OCI-M1 (cell line): ENCODE results near the gene UGT1A10.

Experiments used
- DNase-seq: peaks from one replicate; lab custom pipeline; 2025; lab: John Stamatoyannopoulos, UW

UGT1A10 gene

DNA sequence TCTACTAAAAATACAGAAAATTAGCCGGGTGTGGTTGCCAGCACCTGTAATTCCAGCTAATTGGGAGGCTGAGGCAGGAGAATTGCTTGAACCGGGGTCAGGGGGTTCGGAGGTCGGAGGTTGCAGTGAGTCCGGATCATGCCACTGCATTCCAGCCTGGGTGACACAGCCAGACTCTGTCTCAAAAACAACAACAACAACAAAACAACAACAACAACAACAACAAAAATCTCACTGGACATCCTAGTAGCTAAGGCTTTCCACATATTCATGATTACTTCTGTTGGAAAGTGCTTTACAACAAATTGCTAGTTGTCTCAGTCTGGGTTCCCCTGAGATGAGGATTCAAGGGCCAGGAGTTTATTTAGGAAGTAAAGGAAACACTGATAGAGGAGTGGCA is 137.6 kb downstream of the UGT1A10 start:
- no peak for DNase-seq

DNA sequence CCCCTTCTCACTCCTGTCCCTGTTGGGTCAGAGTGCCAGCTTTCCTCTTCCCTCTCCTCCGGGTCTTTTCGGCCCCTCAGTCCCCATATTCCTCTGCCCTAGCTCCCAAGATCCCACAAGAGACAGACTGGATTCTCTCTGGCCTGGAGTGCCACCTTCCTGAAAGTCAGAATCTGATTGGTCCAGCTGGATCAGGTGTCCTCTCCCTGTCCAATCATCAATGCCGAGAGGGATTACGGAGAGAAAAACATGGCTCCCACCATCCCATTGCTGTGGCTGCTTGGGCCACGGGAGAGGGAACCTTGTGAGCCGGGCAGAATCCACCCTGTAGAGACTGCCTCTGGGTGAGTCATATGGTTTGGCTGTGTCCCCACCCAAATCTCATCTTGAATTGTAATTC is 139.2 kb downstream of the UGT1A10 start:
- DNase-seq, result no peak

DNA sequence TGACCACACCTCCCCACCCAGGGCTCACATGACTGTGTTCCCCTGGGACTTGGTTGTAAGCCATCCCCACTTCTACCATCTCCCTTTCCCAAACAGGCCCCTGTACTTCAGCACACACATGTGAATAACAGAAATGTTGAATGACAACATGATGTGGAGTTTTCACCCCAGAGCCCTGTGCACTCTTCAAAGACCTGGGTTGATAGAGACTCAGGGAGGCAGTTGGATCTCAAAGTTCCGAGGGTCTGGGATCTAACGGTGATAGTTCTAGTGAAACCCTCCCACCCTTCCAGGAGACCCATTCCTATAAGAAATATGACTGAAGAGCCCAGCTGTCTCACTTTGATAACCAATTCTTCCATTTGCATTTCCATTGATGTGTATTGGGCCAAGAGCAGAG is 141.8 kb downstream of the UGT1A10 start, which contains the start of gene MROH2A:
Gene MROH2A, plus strand, starts transcription at position 301 of the 400 bp plus-strand sequence. CDS start 1,029 bp downstream, outside the sequence.
- no peak for DNase-seq

DNA sequence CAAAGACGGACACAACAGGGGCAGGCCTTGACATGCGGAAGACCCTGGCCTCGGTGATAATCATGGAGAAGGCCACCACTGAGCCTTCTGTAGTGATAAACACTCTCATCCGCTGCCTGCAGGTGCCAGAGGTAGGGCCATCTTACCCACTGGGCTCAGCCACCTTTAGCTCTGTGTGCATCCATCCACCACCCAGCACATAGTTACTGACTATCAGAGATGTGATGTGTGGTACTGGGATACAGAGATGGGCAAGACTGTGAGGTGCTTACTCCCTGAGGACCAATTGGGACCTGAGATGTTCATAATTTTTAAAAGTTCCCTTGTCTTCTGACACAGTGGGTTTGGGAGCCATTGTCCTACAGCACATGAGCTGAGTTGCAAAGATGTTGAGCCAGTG is 143.5 kb downstream of the UGT1A10 start:
- DNase-seq, result no peak

DNA sequence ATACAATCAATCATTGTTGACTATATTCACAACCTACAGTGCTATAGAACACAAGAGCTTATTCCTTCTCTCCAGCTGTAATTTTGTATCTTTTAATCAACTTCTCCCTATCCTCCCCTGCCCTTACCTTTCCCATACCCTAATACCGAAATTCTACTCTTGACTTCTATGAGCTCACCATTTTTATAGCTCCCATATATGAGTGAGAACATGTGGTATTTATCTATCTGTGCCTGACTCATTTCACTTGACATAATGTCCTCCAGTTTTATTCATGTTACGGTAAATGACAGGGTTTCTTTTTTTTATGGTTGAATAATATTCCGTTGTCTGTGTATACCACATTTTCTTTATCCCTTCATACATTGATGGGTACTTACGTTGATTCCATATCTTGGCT is 144.5 kb downstream of the UGT1A10 start:
- no peak for DNase-seq

- no peak for DNase-seq
Measured at GRCh38 chr2:233789554-233789953, 153.3 kb downstream of the UGT1A10 start.

GRCh38 chr2:233791151-233791882 is 155.1 kb downstream of the UGT1A10 start:
- DNase-seq, result no peak

DNA sequence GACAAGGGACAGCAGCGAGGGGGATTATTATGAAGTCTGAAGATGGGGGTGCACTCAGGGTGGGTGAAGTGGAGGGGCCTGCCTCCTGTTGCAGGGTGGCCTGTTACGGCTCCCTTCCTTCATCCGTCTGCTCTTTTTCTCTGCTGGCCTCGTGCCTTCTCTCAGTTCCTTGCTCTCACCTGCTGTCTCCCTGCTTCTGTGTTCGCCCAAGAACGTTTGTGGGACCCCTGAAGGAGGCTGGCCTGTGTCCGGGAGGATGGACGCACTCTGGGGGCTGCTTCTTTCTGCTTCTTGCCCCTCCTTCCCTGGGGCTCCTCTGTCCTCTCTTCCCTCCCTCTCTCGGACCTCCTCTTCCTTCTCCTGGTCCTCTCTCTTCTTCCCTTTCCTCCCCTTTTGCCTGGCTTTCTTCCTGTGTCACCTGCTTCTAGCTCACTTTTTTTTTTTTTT is 155.7 kb downstream of the UGT1A10 start:
- DNase-seq, result no peak

- DNase-seq, result no peak
Measured at GRCh38 chr2:233792720-233793119, 156.5 kb downstream of the UGT1A10 start.

- DNase-seq, result no peak
Measured at GRCh38 chr2:233793465-233794127, 157.3 kb downstream of the UGT1A10 start.

DNA sequence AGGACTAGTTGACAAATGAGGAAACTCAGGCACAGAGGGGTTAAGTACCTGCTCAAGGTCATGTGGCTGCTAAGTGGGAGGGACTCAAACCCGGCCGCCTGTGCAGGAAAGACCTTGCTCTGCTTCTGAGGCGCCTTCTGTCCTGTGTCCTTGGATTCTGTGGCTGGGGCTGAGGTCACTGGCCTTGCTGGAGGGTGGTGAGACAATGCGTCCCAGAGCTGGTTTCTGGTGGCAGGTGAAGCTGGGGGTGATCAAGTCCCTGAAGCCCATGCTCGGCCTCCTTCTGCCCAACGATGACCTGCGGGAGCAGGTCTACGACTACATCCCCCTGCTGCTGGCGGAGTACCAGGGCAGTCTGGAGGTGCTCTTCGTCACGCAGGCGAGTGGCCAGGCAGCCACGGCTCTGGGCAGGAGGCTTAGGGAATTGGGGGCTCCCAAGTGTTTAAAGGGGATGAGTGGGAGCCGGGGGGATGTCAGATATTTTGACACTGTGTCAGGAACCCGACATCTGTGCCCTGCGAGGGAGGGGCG is 157.9 kb downstream of the UGT1A10 start:
- DNase-seq, result no peak

- no peak for DNase-seq
Measured at GRCh38 chr2:233795735-233796171, 159.5 kb downstream of the UGT1A10 start.

DNA sequence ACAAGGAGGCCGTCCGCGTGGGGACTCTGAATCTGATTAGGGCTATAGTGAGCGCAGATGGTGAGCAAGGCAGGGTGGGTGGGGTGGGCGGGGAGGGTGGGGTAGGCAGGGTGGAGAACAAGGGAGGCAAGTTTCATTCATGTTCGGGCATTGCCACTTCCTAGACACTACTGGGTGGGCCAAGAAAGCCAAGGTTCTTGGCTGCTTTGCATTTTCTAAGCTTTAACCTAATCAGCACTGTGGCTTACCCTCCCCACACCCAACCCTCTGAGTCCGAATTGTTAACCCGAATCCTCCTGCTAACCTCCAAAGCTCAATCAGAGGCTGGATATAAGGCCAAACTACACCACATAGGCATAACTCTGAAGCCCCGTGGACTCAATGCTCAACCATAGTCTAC is 160.0 kb downstream of the UGT1A10 start:
- DNase-seq, result no peak

GRCh38 chr2:233798335-233799086 is 162.3 kb downstream of the UGT1A10 start:
- DNase-seq, result no peak

DNA sequence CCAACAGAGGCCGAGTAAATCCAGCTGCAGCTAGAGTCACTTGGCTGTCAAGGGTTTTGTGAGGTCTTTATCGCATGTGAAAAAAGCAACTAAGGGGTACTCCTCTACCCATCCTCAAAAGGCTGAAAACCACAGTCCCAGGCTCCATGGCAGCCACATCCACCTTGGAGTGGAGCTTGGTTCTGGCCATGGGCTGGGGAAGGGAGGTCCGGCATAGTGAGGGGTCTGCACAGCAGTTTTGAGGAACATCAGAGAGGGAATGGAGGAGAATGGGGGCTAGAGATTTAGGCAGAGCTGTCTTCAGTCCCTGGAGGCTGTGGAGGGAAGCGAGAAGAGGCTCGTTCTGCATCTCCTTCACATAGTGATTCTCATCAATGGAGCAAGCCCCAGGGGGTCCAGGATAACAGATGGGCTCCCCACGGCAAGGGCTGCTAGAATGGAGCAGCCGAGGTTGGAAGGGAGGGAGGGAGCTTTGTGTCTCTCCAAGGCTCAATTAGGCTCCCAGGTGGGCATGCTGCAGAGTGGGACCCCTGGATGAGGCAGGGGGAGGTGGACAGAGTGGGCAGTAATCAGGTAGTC is 162.9 kb downstream of the UGT1A10 start:
- DNase-seq, result no peak

GRCh38 chr2:233799716-233800115 is 163.5 kb downstream of the UGT1A10 start:
- DNase-seq, result no peak

DNA sequence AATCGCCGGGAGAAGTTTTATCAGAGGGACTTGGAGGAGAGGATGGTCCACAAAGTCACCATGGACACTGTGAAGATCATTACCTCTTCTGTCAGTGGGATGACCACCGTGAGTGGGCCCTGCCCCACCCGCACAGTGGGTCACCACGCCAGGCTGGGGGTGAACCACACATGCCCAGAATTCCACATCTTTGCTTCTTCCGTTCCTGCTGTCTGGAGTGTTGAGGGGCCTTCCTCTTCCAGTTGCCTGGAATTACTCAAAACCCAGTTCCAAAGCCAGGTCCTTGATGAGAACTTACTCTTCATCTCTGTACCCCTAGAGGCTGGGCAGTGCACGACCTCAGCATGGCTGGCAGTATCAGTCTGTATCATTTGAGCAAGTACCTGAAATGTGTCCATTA is 164.0 kb downstream of the UGT1A10 start:
- no peak for DNase-seq

GRCh38 chr2:233801357-233802131 is 165.3 kb downstream of the UGT1A10 start:
- DNase-seq, result peak; percentile 9

DNA sequence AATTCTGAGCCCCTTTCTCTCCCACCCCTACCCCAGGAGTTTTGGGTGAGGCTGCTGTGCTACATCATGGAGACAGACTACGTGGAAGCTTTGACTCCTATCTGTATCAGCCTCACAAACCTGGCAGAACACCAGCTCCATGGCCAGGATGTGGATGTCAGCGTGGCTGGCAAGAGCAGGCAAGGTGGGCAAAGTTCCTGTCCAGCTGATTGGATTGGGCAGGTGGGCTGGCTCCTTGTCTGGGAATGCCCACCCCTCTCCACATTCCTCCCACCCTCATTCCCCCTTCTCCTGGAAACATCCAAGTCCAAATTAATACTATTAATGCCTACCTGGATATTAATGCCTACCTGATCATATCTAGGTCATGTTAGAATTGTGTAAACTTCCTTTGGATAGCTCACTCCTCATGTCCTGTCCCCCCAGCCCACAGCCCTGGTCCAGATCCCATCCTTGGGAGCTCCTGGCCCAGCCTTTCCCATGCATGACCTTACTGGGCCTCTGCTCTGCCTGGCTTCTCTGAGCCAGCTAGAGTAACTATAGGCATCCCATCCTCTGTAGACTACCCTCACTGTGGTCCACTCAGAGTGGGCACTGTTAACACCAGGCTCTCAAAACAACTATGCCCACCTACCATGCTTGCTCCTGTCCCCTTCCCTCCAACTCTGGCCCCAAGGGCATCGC is 166.0 kb downstream of the UGT1A10 start:
- no peak for DNase-seq

- DNase-seq, result no peak
Measured at GRCh38 chr2:233803292-233803911, 167.2 kb downstream of the UGT1A10 start.
